HG03060 (cell line): ENCODE results near the gene PSAT1.

ENCODE experiments used
- ATAC-seq: cut with Tn5 transposase; IDR thresholded peaks from one replicate; pipeline ENCODE4 v1.9.1; 2021; ENCODE audit warnings: low read depth, moderate number of reproducible peaks; ENCODE audit not compliant: unreplicated experiment

The PSAT1 gene

DNA sequence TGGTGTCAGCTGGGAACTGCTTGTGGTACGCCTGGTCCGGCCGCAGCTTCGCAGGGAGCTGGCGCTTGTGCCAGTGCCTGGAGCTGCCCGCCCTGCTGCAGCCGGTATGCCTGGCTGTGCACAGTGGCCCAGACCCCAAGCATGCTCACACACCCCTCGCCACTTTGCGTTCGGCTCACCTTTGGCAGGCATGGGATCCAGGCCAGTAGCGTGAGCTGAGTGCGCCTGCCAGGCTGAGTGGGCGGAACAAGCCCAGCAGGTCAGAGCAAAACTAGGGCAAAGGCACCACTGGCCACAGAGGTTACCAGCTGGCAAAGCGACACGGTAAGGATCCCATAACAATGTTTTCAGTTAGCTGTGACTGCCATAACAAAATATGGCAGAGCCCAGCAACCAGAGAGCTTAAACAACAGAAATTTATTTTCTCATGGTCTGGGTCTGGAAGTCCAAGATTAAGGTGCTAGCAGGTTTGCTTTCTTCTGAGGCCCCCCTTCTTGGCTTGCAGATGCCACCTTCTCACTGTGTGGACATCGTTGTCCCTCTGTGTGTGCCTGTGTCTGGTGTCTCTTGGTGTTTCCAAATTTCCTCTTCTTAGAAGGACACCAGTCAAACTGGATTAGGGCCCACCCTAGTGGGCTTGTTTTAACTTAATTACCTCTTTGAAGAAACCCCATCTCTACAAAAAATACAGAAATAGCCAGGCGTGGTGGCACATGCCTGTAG lies 61.6 kb downstream of the PSAT1 start:
- no peak for ATAC-seq

- no peak for ATAC-seq
Measured at GRCh38 chr9:78363221-78363620, 66.3 kb downstream of the PSAT1 start.

- ATAC-seq = no peak
Measured at GRCh38 chr9:78365748-78366697, 69.1 kb downstream of the PSAT1 start.

GRCh38 chr9:78366827-78367226 lies 69.9 kb downstream of the PSAT1 start:
- no peak for ATAC-seq

- no peak for ATAC-seq
Measured at GRCh38 chr9:78368236-78368635, 71.3 kb downstream of the PSAT1 start.

DNA sequence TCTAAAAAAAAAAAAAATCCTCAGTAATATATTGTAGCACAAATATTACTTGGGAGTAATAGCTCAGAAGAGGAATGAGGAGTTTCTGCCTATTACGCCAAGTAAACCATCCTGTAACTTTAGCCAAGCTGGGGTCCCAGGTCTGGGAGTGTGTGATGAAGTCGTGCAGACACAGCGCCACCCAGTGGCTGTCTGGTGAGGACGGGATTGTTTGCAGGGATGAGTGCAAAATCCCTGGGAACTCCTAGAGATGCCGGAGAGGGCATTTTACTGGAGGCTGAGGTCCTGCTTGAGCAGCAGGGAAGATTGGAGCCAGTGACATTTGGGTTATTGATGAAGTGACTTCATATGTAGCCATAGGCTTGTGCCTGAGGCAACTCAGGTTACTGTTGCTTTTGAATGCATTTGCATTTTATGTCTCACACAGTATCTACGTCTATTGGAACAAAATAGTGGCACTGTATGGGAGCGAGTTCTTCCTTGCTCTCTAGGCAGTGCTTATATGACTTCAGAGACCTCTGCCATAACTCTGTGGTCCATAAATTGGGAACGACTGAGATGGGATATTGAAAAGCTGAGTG lies 72.8 kb downstream of the PSAT1 start:
- no peak for ATAC-seq

- no peak for ATAC-seq
Measured at GRCh38 chr9:78370991-78371390, 74.1 kb downstream of the PSAT1 start.

DNA sequence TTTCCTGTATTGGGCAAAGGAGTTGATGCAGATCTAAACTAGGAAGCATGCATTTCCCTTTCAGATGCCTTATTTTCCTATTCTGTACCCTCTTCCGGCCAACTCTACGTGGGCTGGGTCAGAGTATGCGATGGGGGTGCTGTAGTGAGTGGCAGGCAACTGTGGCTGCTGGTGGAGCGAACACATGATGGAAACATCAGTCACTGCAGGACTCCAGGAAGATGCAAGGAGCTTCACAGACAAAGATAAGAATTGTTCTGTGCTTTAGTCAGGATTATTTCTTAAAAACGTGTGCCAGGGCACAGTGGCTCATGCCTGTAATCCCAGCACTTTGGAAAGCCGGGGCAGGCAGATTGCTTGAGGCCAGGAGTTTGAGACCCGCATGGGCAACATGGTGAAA lies 75.1 kb downstream of the PSAT1 start:
- ATAC-seq = no peak
